Kasumi-1 (cell line): ENCODE results near the gene SNX25.
"Not testable (repeated sequence)": the region's sequence is repeated elsewhere in the genome, so short reads cannot be mapped to it uniquely, and the experiment has no call there.

ENCODE experiments used
- DNase-seq, 2 experiments: peaks; one replicate each; lab custom pipeline; 2025; lab: John Stamatoyannopoulos, UW

SNX25 gene

DNA sequence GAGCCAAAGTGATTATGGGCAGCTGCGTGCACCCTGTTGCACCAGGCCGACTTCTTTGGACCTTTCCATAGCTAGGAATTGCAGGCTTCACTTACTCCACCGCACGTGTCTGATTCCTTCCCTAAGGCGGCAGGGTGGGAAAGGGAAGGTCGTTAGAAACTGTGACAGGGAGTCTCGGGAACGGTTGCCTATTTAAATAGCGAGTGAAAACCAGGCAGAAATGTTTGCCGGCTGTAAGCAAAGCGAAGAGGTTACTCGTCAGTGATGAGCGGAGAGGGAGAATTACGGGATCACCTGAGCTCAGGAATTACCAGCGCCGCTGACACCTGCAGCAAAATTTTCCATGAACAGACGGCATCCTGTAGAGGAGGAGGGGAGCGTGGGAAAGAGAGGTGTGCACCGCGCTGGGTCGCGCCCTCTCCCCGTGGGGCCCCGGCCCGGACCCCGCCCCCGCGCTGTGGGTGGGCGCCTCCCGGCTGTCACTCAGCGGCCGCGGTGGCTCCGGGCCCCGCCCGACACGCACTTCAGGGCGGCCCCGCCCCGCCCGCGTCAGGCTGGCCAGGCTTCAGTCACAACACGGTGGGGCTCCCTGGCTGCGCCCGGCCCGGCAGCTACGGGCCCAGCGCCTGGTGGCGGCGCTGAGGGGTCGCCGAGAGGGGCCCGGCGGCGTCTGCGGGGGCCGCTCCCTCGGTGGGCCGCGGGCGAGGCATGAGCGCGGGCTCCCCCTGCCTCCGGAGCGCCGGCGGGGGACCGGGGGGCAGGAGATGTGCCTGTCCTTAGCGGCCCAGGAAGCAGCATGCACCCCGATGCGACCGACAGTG is at the start of gene SNX25:
Gene SNX25 (plus strand): TSS at position 568 of the 821 bp plus-strand sequence. CDS start 229 bp downstream, at position 797.
- peak; percentile 59 to 63 for DNase-seq

- peak; percentile 5 to 14 for DNase-seq
Observed at GRCh38 chr4:185165605-185166063, 43.8 kb upstream of the SNX25 start.

GRCh38 chr4:185167234-185167633 is 42.2 kb upstream of the SNX25 start:
- no peak for DNase-seq

- DNase-seq: no peak
Observed at GRCh38 chr4:185171373-185172071, 37.9 kb upstream of the SNX25 start.

DNA sequence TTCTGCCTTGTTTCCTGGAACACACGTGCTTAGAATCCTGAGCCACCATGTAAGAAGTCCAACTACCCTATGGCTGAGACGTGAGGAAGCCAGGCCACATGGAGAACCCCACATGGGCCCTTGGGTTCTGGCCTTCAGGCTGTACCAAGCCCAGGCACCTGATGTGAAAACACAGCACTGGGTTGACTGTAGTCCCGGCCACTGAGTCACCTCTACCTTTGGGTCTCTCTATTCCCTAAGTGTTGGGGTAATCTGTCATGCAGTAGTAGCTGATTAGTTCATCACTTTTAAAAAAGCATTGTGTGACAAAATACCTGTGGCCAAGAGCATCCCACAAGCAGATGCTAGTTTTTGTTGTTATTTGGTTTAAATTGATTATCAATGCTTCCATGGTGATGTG is 29.9 kb upstream of the SNX25 start:
- DNase-seq: no peak

GRCh38 chr4:185182239-185182638 is 27.2 kb upstream of the SNX25 start:
- no peak for DNase-seq

GRCh38 chr4:185183622-185184281 is 25.6 kb upstream of the SNX25 start:
- peak; percentile 89 to 97 for DNase-seq

- no peak for DNase-seq
Observed at GRCh38 chr4:185186769-185187168, 22.6 kb upstream of the SNX25 start.

GRCh38 chr4:185189606-185190305 is 19.6 kb upstream of the SNX25 start:
- no peak for DNase-seq

DNA sequence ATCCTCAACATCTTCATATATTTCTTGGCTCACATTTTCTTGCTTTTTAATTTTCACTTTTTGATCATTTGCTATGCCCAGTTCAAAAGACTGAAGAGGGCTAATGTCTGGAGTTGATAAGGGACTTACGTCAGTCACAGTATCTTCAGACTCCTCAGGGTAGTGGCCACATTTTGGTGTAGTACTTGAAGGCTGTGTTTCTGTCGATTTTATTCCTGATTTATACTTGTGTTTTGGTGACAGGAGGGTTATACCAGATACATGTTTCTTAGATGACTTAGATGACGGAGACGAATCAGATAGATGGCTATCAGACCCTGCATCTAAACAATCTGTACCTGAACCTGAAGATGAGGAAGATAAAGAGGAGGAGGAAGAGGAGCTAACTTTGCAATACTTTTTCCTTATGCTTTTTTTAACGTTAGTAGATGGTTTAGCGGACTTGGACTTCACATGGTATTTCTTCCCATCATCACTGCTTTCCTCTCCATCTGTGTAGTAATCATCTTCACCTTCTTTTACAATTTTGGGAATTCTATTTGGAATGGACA is 19.0 kb upstream of the SNX25 start:
- no peak for DNase-seq

DNA sequence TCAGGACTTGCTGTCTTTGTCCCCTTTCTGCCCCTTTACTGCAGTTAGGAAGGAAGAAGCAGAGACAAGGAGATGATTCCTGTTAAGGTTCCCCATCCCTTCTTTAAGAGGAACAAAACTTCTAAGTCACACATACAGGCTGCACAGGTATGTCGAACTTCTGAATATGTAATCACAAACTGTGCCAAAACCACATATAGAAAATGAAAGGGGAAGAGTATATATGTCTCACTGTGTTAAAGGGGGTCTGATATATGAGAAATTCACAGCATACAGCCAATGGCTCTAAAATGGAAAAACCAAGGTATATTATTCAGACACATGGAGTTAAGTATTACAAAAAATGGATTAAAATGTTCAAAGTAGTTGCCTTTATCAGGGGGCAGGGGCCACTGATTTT is 17.3 kb upstream of the SNX25 start:
- no peak for DNase-seq

GRCh38 chr4:185194924-185195888 is 14.2 kb upstream of the SNX25 start:
- no peak for DNase-seq

DNA sequence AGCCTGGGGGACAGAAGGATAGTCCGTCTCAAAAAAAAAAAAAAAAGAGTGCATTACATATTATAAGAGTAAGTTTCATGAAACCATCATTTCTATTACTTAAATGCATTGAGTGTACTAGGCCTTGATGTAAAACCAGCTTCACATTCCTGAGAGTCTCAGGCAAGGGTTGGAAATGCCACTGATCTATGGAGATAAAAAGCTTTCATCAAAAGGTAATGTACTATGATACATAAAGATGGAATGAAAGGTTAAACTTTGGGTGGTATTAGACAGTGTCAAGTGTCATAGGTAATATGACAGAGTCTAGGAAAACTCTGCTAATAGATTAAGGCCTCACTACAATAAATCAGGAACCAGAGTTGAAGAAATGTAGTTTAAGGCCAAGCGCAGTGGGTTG is 13.0 kb upstream of the SNX25 start:
- DNase-seq: no peak

GRCh38 chr4:185198189-185198588 is 11.2 kb upstream of the SNX25 start:
- DNase-seq: not testable (repeated sequence)

- peak; percentile 46 to 51 for DNase-seq
Observed at GRCh38 chr4:185201977-185202962, 7.1 kb upstream of the SNX25 start.

DNA sequence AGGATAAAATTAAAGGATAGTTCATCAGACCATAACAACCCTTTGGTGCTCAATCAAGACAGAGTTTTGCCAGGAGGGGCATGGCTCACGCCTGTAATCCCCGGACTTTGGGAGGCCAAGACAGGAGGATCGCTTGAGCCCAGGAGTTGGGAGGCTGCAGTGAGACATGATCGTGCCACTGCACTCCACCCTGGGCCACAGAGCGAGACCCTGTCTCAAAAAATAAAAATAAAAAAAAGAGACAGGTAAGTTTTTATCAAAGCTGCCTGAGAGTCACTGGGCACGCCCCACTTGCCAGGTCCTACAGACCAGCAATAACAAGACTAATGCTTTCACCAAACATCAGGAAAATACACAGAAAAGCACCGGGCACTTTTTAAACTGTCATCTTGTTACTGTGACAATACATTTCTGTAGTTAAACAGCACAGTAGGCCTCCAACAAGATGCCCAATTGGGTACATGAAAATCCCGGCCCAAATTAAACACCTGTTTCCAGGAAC is 6.4 kb upstream of the SNX25 start:
- no peak for DNase-seq

DNA sequence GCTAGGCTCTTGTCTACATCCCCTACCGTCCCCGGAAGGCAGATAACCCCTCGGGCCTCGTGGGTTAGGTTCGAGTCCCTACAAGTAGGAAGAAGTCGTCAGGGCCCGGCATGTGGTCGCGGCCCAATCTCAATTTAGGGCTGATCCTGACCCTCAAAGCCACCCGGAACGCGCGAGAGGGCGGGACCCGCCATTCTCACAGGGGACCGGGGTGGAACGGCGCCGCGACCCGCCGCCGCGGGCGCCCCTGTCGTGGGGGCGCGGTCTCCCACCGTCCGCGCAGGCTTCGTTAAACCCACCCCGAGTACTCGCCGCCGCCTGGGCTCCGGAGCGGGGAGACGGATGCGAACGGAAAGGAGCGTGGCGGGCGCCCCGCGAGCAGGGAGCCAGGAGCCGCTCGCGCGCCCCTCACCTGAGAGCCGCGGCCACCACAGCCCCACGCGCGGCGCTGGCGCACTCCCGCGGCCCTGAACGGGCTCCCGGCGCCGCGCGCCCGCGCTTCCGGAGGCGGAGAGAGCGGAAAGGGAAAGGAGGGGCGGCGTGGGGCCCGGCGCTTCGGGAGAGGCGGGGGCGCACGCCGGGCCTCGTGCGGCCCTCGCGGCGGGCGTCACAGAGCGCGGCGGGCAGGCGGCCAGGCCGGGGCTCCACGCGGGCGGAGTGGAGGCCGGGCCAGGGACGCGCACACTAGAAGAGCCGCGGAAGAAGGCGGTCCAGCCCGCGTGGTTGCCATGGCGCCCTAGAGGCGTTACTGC is 5.7 kb upstream of the SNX25 start, which contains the start of gene CFAP97:
Gene CFAP97 (minus strand): TSS at position 515 of the 752 bp plus-strand sequence. CDS start 12,804 bp downstream, outside the sequence.
- DNase-seq: peak; percentile 62 to 87
